Osteoblast (primary cell): ENCODE data around the gene ACAA1. TPM values are rescaled to one million over a fixed set of nuclear protein-coding genes. Genes with fewer than 3 reads are reported as not detected.
"Not testable (repeated sequence)": the region's sequence is repeated elsewhere in the genome, so short reads cannot be mapped to it uniquely, and the experiment has no call there.

Experiments
- DNase-seq: peaks from one replicate; pipeline ENCODE4 v3.0.0; 2011; ENCODE audit warnings: low spot score, mixed read lengths; ENCODE audit not compliant: insufficient read length; ENCODE audit errors: missing footprints
- H2AFZ ChIP-seq: 2 replicates; pipeline ENCODE4 v1.6.0; 2011; ENCODE audit warnings: mild to moderate bottlenecking, low read length
- H3K27ac ChIP-seq: 2 replicates; pipeline ENCODE4 v1.5.1; 2011; ENCODE audit warnings: mild to moderate bottlenecking, low read depth, low read length, moderate library complexity
- H3K27me3 ChIP-seq: 2 replicates; pipeline ENCODE4 v1.6.0; 2012; ENCODE audit warnings: mild to moderate bottlenecking, control low read depth, inconsistent platforms, low read length, moderate library complexity; ENCODE audit not compliant: insufficient read depth
- H3K36me3 ChIP-seq: 2 replicates; pipeline ENCODE4 v1.5.1; 2011; ENCODE audit warnings: mild to moderate bottlenecking, low read length, control low read depth, moderate library complexity; ENCODE audit not compliant: insufficient read depth
- H3K4me1 ChIP-seq: 2 replicates; pipeline ENCODE4 v1.5.1; 2011; ENCODE audit warnings: mild to moderate bottlenecking, low read length, control low read depth, moderate library complexity; ENCODE audit not compliant: insufficient read depth
- H3K4me2 ChIP-seq: 2 replicates; pipeline ENCODE4 v1.6.0; 2011; ENCODE audit warnings: mild to moderate bottlenecking, low read length; ENCODE audit not compliant: insufficient read depth
- H3K4me3 ChIP-seq: fragments of 200-600 bp; sonication (generic); 3 replicates; pipeline ENCODE4 v1.5.1; 2012; ENCODE audit warnings: mild to moderate bottlenecking, low read length, inconsistent platforms; ENCODE audit not compliant: insufficient read depth
- H3K79me2 ChIP-seq: 2 replicates; pipeline ENCODE4 v1.6.0; 2012; ENCODE audit warnings: mild to moderate bottlenecking, low read length, control low read depth, inconsistent platforms; ENCODE audit not compliant: insufficient read depth
- H3K9me3 ChIP-seq: 2 replicates; pipeline ENCODE4 v1.5.1; 2011; ENCODE audit warnings: low read depth, low read length, control low read depth
- H4K20me1 ChIP-seq: 2 replicates; pipeline ENCODE4 v1.6.0; 2012; ENCODE audit warnings: mild to moderate bottlenecking, low read length, control low read depth; ENCODE audit not compliant: insufficient read depth
- CTCF ChIP-seq: IDR thresholded peaks from 2 replicates; pipeline ENCODE4 v1.5.1; 2011; ENCODE audit warnings: mild to moderate bottlenecking, low read depth, low read length, moderate library complexity; ENCODE audit errors: extremely low read depth
- total RNA-seq: library from RNA; depleted of rRNA; stranded (reverse); fragments of >200 nt; gene quantifications from 2 replicates; pipeline ENCODE4 v1.2.3, GENCODE V29; 2012

The ACAA1 gene
- total RNA-seq, 1 donor = 17.4 TPM

- peak overlapping the region; percentile 99 for H3K27ac ChIP-seq
- no peak for DNase-seq
- H3K4me3 ChIP-seq = peak overlapping the region; percentile 83
- peaks cover 28% of the 10 kb centered on the region for H3K4me1 ChIP-seq
- H3K27me3 ChIP-seq = no peaks in the 10 kb centered on the region
- no peak for TF ChIP-seq CTCF
- peak overlapping the region; percentile 97 for H3K4me2 ChIP-seq
- peak overlapping the region; percentile 97 for H2AFZ ChIP-seq
- H3K79me2 ChIP-seq = peaks cover 29% of the 10 kb centered on the region
- H3K36me3 ChIP-seq = no peaks in the 10 kb centered on the region
- no peaks in the 10 kb centered on the region for H4K20me1 ChIP-seq
- no peaks in the 10 kb centered on the region for H3K9me3 ChIP-seq
These were observed 27.1 kb upstream of the ACAA1 start for GRCh38 chr3:38163841-38164642.

GRCh38 chr3:38163117-38163840, 26.4 kb upstream of the ACAA1 start:
- Histone ChIP-seq H3K9me3 (no peaks in the 10 kb centered on the region), H3K27me3 (no peaks in the 10 kb centered on the region), H3K4me1 (peaks cover 20% of the 10 kb centered on the region), H4K20me1 (no peaks in the 10 kb centered on the region), H2AFZ (no peak overlapping the region), H3K4me2 (no peak overlapping the region), H3K79me2 (peaks cover 29% of the 10 kb centered on the region), H3K27ac (no peak overlapping the region), H3K4me3 (no peak overlapping the region), H3K36me3 (no peaks in the 10 kb centered on the region)
- peak; percentile 19 for TF ChIP-seq CTCF
- no peak for DNase-seq

- not testable (repeated sequence) for H4K20me1 ChIP-seq, H2AFZ ChIP-seq, H3K4me1 ChIP-seq, H3K4me2 ChIP-seq, H3K27me3 ChIP-seq, H3K9me3 ChIP-seq, H3K4me3 ChIP-seq, DNase-seq, H3K27ac ChIP-seq, H3K79me2 ChIP-seq, H3K36me3 ChIP-seq
These were observed 23.8 kb upstream of the ACAA1 start for GRCh38 chr3:38160704-38161103.

- no peaks in the 10 kb centered on the region for H3K27me3 ChIP-seq
- H2AFZ ChIP-seq = no peak overlapping the region
- H3K4me2 ChIP-seq = no peak overlapping the region
- H3K27ac ChIP-seq = no peak overlapping the region
- no peaks in the 10 kb centered on the region for H3K79me2 ChIP-seq
- peaks cover 9% of the 10 kb centered on the region for H3K4me1 ChIP-seq
- no peak overlapping the region for H3K4me3 ChIP-seq
- no peaks in the 10 kb centered on the region for H3K36me3 ChIP-seq
- DNase-seq = no peak
- no peaks in the 10 kb centered on the region for H4K20me1 ChIP-seq
- H3K9me3 ChIP-seq = no peaks in the 10 kb centered on the region
- no peak for TF ChIP-seq CTCF
These were observed 21.5 kb upstream of the ACAA1 start for GRCh38 chr3:38158472-38158871.
